HUES64 (cell line): ENCODE measurements around the gene TWNK.

Experiments
- H3K27ac ChIP-seq: 2 replicates; pipeline ENCODE4 v1.7.0; 2013; ENCODE audit warnings: low read depth, low read length, inconsistent platforms
- H3K27me3 ChIP-seq: 2 replicates; pipeline ENCODE4 v1.6.1; 2013; ENCODE audit warnings: mild to moderate bottlenecking, low read length; ENCODE audit not compliant: insufficient read depth
- H3K36me3 ChIP-seq: 2 replicates; pipeline ENCODE4 v1.6.1; 2013; ENCODE audit warnings: mild to moderate bottlenecking, low read length; ENCODE audit not compliant: insufficient read depth
- H3K4me1 ChIP-seq: 2 replicates; pipeline ENCODE4 v1.6.1; 2013; ENCODE audit warnings: mild to moderate bottlenecking, low read length, moderate library complexity; ENCODE audit not compliant: insufficient read depth
- H3K4me3 ChIP-seq: 2 replicates; pipeline ENCODE4 v1.5.1; 2013; ENCODE audit warnings: mild to moderate bottlenecking, low read length, moderate library complexity
- H3K9ac ChIP-seq: 2 replicates; pipeline ENCODE4 v1.6.1; 2013; ENCODE audit warnings: mild to moderate bottlenecking, low read depth, low read length
- H3K9me3 ChIP-seq: 2 replicates; pipeline ENCODE4 v1.6.1; 2013; ENCODE audit warnings: low read depth, low read length; ENCODE audit not compliant: insufficient read depth
- WGBS: fragments of 150-250, 120-280 bp; methylation state at CpG from one replicate; pipeline ENCODE4 v1.1.7; 2013; ENCODE audit warnings: missing lambda C conversion rate; 5-methylcytosine and 5-hydroxymethylcytosine counted together

Gene TWNK

DNA sequence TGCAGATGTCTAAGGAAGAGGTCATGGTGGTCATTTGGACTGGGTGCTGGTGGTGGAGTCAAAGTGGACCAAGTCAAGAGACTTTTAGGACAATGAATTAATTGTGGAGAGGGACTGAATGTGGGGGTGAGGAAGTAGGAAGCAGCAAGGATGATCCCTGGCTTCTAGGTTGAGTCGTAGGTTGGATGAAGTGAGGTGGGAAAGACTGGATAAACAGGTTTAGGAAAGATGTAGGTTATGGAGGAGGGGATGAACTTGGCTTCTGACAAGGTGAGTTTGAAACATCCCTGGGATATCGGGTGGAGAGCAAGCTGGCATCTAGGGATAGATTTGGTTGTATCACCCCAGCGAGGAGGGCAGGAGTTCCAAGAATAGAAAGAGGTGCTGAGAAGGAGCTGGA, 10.4 kb upstream of the TWNK start:
- Histone ChIP-seq H3K27ac (no peak overlapping the region), H3K4me3 (no peak overlapping the region), H3K4me1 (no peaks in the 10 kb centered on the region), H3K27me3 (no peaks in the 10 kb centered on the region), H3K9me3 (no peaks in the 10 kb centered on the region), H3K9ac (no peak overlapping the region), H3K36me3 (peaks cover 23% of the 10 kb centered on the region)
- WGBS = 91% methylated on average over 3 of the region's 3 CpGs

- H3K4me1 ChIP-seq = no peaks in the 10 kb centered on the region
- no peaks in the 10 kb centered on the region for H3K27me3 ChIP-seq
- H3K27ac ChIP-seq = no peak overlapping the region
- no peak overlapping the region for H3K9ac ChIP-seq
- peaks cover 23% of the 10 kb centered on the region for H3K36me3 ChIP-seq
- no peaks in the 10 kb centered on the region for H3K9me3 ChIP-seq
- WGBS = 92% methylated on average over 6 of the region's 6 CpGs
- no peak overlapping the region for H3K4me3 ChIP-seq
Observed at GRCh38 chr10:100977436-100977835, 9.9 kb upstream of the TWNK start.

DNA sequence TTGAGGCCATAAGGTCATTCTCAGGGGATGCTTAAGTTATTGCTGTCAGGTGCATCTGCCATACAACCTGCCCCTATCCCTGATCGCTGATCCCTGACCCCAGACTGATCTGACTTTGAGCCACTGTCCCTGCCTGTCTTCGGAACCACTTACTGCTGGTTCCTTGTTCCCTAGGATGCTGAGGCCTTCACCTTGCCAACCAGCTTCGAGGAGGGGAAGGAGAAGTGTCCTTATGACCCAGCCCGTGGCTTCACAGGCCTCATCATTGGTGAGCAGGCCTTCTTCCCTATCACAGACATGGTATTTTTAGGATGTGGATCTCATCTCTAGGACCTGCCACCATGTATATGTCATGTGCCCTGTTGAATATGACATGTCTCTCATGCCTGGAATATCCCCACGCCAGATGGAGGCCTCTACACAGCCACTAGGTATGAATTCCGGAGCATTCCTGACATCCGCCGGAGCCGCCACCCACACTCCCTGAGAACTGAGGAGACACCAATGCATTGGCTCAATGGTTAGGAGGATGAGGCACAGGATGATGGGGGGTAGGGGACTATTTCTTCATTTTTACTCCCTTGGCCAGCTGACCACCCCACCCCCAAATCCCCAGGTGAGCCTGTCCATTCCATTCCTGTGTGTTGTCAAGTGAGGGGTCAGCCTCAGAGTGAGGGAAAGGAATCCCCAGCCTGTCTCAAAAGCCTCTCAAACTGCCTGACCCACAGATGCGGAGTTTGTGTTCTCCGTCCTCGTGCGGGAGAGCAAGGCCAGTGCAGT, 9.0 kb upstream of the TWNK start:
- Histone ChIP-seq H3K9me3 (no peaks in the 10 kb centered on the region), H3K4me1 (no peaks in the 10 kb centered on the region), H3K9ac (no peak overlapping the region), H3K27ac (no peak overlapping the region), H3K4me3 (no peak overlapping the region), H3K27me3 (no peaks in the 10 kb centered on the region), H3K36me3 (peaks cover 30% of the 10 kb centered on the region)
- WGBS = 93% methylated on average over 13 of the region's 13 CpGs

GRCh38 chr10:100978901-100979195, 8.5 kb upstream of the TWNK start:
- WGBS = 94% methylated on average over 10 of the region's 10 CpGs
- H3K4me1 ChIP-seq = no peaks in the 10 kb centered on the region
- H3K27me3 ChIP-seq = no peaks in the 10 kb centered on the region
- H3K27ac ChIP-seq = no peak overlapping the region
- H3K36me3 ChIP-seq = peaks cover 31% of the 10 kb centered on the region
- H3K9ac ChIP-seq = no peak overlapping the region
- no peaks in the 10 kb centered on the region for H3K9me3 ChIP-seq
- H3K4me3 ChIP-seq = no peak overlapping the region

GRCh38 chr10:100979791-100980272, 7.5 kb upstream of the TWNK start:
- 94% methylated on average over 16 of the region's 16 CpGs for WGBS
- no peak overlapping the region for H3K27ac ChIP-seq
- no peaks in the 10 kb centered on the region for H3K27me3 ChIP-seq
- no peaks in the 10 kb centered on the region for H3K9me3 ChIP-seq
- H3K9ac ChIP-seq = no peak overlapping the region
- peaks cover 31% of the 10 kb centered on the region for H3K36me3 ChIP-seq
- no peaks in the 10 kb centered on the region for H3K4me1 ChIP-seq
- H3K4me3 ChIP-seq = no peak overlapping the region

- 87% methylated on average over 2 of the region's 2 CpGs for WGBS
- Histone ChIP-seq H3K27ac (no peak overlapping the region), H3K4me3 (no peak overlapping the region), H3K36me3 (peaks cover 31% of the 10 kb centered on the region), H3K4me1 (no peaks in the 10 kb centered on the region), H3K9ac (no peak overlapping the region), H3K9me3 (no peaks in the 10 kb centered on the region), H3K27me3 (no peaks in the 10 kb centered on the region)
Observed at GRCh38 chr10:100980311-100980710, 7.0 kb upstream of the TWNK start.

DNA sequence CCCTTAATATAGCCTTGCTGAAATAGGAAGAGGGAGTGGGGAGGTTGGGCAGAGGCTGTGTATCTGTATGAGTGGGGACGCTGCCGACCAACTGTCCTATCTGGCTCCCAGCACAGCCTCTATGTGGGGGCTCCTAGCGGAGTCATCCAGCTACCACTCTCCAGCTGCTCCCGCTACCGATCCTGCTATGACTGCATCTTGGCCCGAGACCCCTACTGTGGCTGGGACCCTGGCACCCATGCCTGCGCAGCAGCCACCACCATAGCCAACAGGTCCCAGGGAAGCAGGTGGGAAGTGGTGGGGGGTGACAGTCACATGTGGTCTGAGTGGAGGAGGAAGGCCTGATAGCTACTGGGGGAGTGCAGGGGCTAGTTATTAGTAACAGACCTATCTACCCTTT, 6.6 kb upstream of the TWNK start:
- Histone ChIP-seq H3K4me1 (no peaks in the 10 kb centered on the region), H3K27ac (no peak overlapping the region), H3K9ac (no peak overlapping the region), H3K4me3 (no peak overlapping the region), H3K27me3 (no peaks in the 10 kb centered on the region), H3K36me3 (peaks cover 33% of the 10 kb centered on the region), H3K9me3 (no peaks in the 10 kb centered on the region)
- 98% methylated on average over 7 of the region's 7 CpGs for WGBS

DNA sequence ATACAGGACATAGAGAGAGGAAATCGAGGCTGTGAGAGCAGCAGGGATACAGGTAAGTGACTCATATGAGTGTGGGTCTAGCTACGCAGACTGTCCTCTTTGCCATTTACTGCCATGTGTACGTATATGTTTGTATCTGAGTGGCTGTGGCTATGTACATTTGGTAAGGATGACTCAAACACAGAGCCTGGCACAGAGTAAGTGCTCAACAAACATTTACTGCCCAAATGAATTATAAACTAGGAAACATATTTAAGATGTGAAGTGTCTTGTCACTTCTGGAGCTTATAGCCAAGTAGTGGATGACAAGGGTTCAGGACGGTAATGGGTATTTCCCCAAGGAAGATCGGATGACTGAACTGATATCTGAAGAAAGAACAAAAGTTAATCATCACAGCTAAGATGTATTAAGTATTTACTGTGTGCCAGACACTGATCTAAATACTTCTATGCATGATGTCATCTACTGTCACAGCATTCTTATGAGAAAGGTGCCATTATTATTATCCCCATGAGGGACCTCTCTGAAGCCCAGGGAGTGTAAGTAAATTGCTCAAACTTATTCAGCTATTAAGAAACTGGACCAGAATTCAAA, 6.1 kb upstream of the TWNK start:
- Histone ChIP-seq H3K27ac (no peak overlapping the region), H3K4me1 (no peaks in the 10 kb centered on the region), H3K36me3 (peaks cover 38% of the 10 kb centered on the region), H3K9ac (no peak overlapping the region), H3K27me3 (no peaks in the 10 kb centered on the region), H3K9me3 (no peaks in the 10 kb centered on the region), H3K4me3 (no peak overlapping the region)
- 91% methylated on average over 5 of the region's 5 CpGs for WGBS

- H3K36me3 ChIP-seq = peaks cover 40% of the 10 kb centered on the region
- H3K9ac ChIP-seq = no peak overlapping the region
- WGBS = 93% methylated on average over 24 of the region's 24 CpGs
Observed at GRCh38 chr10:100982916-100983830, 4.2 kb upstream of the TWNK start.

DNA sequence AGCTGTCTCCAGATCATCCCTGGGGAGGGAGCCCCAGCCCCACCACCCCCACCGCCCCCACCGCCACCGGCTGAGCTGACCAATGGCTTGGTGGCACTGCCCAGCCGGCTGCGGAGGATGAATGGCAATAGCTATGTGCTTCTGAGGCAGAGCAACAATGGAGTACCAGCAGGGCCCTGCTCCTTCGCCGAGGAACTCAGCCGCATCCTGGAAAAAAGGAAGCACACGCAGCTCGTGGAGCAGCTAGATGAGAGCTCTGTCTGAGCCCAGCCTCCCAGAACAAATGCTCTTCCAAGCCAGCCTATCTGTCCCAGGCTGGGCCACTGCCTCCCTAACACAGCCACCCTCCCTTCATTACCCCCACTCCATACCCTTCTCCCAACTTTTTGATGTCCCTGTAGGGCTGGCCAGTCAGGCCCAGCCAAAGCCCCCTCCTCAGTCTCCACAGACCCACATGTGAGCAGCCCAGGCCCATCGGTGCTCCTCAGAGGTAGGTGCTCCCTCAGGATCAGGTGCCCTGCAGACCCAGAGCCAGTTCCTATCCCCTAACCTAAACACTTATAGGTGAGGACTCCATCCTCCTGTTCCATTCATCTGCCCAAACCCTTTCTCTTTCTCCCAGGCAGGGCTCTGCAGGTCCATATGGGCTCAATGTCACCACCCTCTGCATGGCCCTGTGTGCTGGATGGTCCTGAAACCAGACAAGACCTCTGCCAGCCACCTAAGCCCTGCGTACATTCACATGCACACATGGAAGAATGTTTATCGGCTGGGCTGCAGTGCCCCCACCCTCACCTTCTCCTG, 3.3 kb upstream of the TWNK start:
- H3K27me3 ChIP-seq = no peaks in the 10 kb centered on the region
- WGBS = 93% methylated on average over 13 of the region's 13 CpGs
- no peak overlapping the region for H3K4me3 ChIP-seq
- no peak overlapping the region for H3K27ac ChIP-seq
- H3K9me3 ChIP-seq = no peaks in the 10 kb centered on the region
- H3K4me1 ChIP-seq = no peaks in the 10 kb centered on the region
- H3K36me3 ChIP-seq = peaks cover 44% of the 10 kb centered on the region
- no peak overlapping the region for H3K9ac ChIP-seq

More at GRCh38 chr10:100982916-100983830, 4.2 kb upstream of the TWNK start:
- no peaks in the 10 kb centered on the region for H3K27me3 ChIP-seq
- H3K27ac ChIP-seq = no peak overlapping the region
- H3K4me1 ChIP-seq = no peaks in the 10 kb centered on the region
- H3K9me3 ChIP-seq = no peaks in the 10 kb centered on the region
- no peak overlapping the region for H3K4me3 ChIP-seq
